RWPE2 (cell line): ENCODE data around the gene TAGLN3.

ENCODE experiments used
- ATAC-seq: fragments of 200-7000 bp; cut with Tn5 transposase; 3 replicates; pipeline ENCODE4 v1.9.1; 2021; ENCODE audit warnings: low read depth
- DNase-seq: peaks from one replicate; pipeline ENCODE4 v3.0.0-alpha.2; 2020; ENCODE audit warnings: low spot score
- H3K27ac ChIP-seq: fragments of 450-650 bp; 2 replicates; pipeline ENCODE4 v1.5.1; 2017; ENCODE audit warnings: mild to moderate bottlenecking; ENCODE audit not compliant: poor library complexity, severe bottlenecking
- H3K27me3 ChIP-seq: fragments of 250-450 bp; sonication (Bioruptor Pico); 2 replicates; pipeline ENCODE4 v1.5.1; 2021; ENCODE audit warnings: mild to moderate bottlenecking, moderate library complexity; ENCODE audit not compliant: insufficient read depth, poor library complexity, severe bottlenecking
- H3K36me3 ChIP-seq: fragments of 250-450 bp; sonication (Bioruptor Pico); 2 replicates; pipeline ENCODE4 v1.5.1; 2020; ENCODE audit warnings: low read depth, mild to moderate bottlenecking, moderate library complexity
- H3K4me1 ChIP-seq: fragments of 250-450 bp; sonication (Bioruptor Pico); 2 replicates; pipeline ENCODE4 v1.5.1; 2021; ENCODE audit warnings: mild to moderate bottlenecking, moderate library complexity; ENCODE audit not compliant: insufficient read depth, poor library complexity, severe bottlenecking
- H3K4me3 ChIP-seq: fragments of 250-450 bp; sonication (Bioruptor Pico); 2 replicates; pipeline ENCODE4 v1.5.1; 2021; ENCODE audit warnings: mild to moderate bottlenecking, moderate library complexity; ENCODE audit not compliant: severe bottlenecking
- H3K9me3 ChIP-seq: fragments of 250-450 bp; sonication (Bioruptor Pico); 2 replicates; pipeline ENCODE4 v1.5.1; 2021; ENCODE audit warnings: mild to moderate bottlenecking, moderate library complexity; ENCODE audit not compliant: severe bottlenecking
- CTCF ChIP-seq: fragments of 450-650 bp; IDR thresholded peaks from one replicate; pipeline ENCODE4 v1.5.1; 2017; ENCODE audit warnings: mild to moderate bottlenecking, moderate library complexity; ENCODE audit not compliant: poor library complexity, severe bottlenecking

Gene TAGLN3

GRCh38 chr3:112018712-112019111 lies 20.0 kb downstream of the TAGLN3 start:
- H3K4me1 ChIP-seq: no peaks in the 10 kb centered on the region
- ATAC-seq: no peak
- no peak overlapping the region for H3K27ac ChIP-seq
- peaks cover 2% of the 10 kb centered on the region for H3K27me3 ChIP-seq
- H3K4me3 ChIP-seq: no peak overlapping the region
- no peak for DNase-seq
- no peaks in the 10 kb centered on the region for H3K36me3 ChIP-seq
- no peaks in the 10 kb centered on the region for H3K9me3 ChIP-seq
- TF ChIP-seq CTCF: no peak

- Histone ChIP-seq H3K27me3 (peaks cover 2% of the 10 kb centered on the region), H3K4me3 (no peak overlapping the region), H3K9me3 (no peaks in the 10 kb centered on the region), H3K4me1 (no peaks in the 10 kb centered on the region), H3K36me3 (no peaks in the 10 kb centered on the region), H3K27ac (no peak overlapping the region)
- ATAC-seq (no peak), DNase-seq (no peak)
- no peak for TF ChIP-seq CTCF
Observed at GRCh38 chr3:112019716-112020115, 21.0 kb downstream of the TAGLN3 start.

- Histone ChIP-seq H3K27ac (no peak overlapping the region), H3K4me1 (no peaks in the 10 kb centered on the region), H3K27me3 (peaks cover 2% of the 10 kb centered on the region), H3K9me3 (no peaks in the 10 kb centered on the region), H3K36me3 (no peaks in the 10 kb centered on the region), H3K4me3 (no peak overlapping the region)
- ATAC-seq (no peak), DNase-seq (no peak)
- no peak for TF ChIP-seq CTCF
Observed at GRCh38 chr3:112020674-112021085, 22.0 kb downstream of the TAGLN3 start.

- Histone ChIP-seq H3K4me3 (no peak overlapping the region), H3K36me3 (no peaks in the 10 kb centered on the region), H3K9me3 (no peaks in the 10 kb centered on the region), H3K4me1 (peaks cover 7% of the 10 kb centered on the region), H3K27ac (no peak overlapping the region), H3K27me3 (no peaks in the 10 kb centered on the region)
- no peak for TF ChIP-seq CTCF
- ATAC-seq: no peak
- no peak for DNase-seq
Observed at GRCh38 chr3:112027142-112027541, 28.4 kb downstream of the TAGLN3 start.

GRCh38 chr3:112027826-112028225 lies 29.1 kb downstream of the TAGLN3 start:
- no peak overlapping the region for H3K27ac ChIP-seq
- H3K36me3 ChIP-seq: no peaks in the 10 kb centered on the region
- H3K4me3 ChIP-seq: no peak overlapping the region
- no peaks in the 10 kb centered on the region for H3K27me3 ChIP-seq
- H3K4me1 ChIP-seq: peaks cover 7% of the 10 kb centered on the region
- no peak for TF ChIP-seq CTCF
- ATAC-seq: no peak
- no peak for DNase-seq
- no peaks in the 10 kb centered on the region for H3K9me3 ChIP-seq
